Transverse colon (tissue), 4 donors: ENCODE measurements around the gene UNK. TPM values are rescaled to one million over a fixed set of nuclear protein-coding genes. Genes with fewer than 3 reads are reported as not detected.

ENCODE experiments used
- DNase-seq: peaks from one replicate; pipeline ENCODE4 v3.0.0-alpha.2; 2019
- H3K27ac ChIP-seq, 4 donors: fragments of 200-600 bp; sonication (generic); 2 replicates each; pipeline ENCODE4 v1.5.1; 2016 to 2018; ENCODE audit warnings: inconsistent platforms in 4 of 4
- H3K27me3 ChIP-seq: fragments of 200-600 bp; sonication (generic); 2 replicates; pipeline ENCODE4 v1.5.1; 2017; ENCODE audit warnings: inconsistent platforms
- H3K36me3 ChIP-seq, 4 donors: fragments of 200-600 bp; sonication (generic); 2 replicates each; pipeline ENCODE4 v1.5.1; 2017 to 2019; ENCODE audit warnings: inconsistent platforms in 4 of 4
- H3K4me1 ChIP-seq, 4 donors: fragments of 200-600 bp; sonication (generic); 2 replicates each; pipeline ENCODE4 v1.5.1; 2017 to 2020; ENCODE audit warnings: inconsistent platforms in 4 of 4
- H3K4me3 ChIP-seq, 4 donors: fragments of 200-600 bp; sonication (generic); 1 replicate in 1 of 4; 2 replicates in 3 of 4; pipeline versions ENCODE4 v1.5.1 to v1.6.1; 2017 to 2019; ENCODE audit warnings: inconsistent platforms in 4 of 4
- H3K9me3 ChIP-seq, 2 donors: fragments of 200-600 bp; sonication (generic); 2 replicates each; pipeline ENCODE4 v1.5.1; 2017 to 2019; ENCODE audit warnings: inconsistent platforms in 2 of 2
- CTCF ChIP-seq, 5 experiments: fragments of 200-600 bp in 3 of 5; fragments of 450-650 bp in 2 of 5; sonication (generic) in 3 of 5; IDR thresholded peaks; 1 replicate in 2 of 5; 2 replicates in 3 of 5; pipeline ENCODE4 v1.5.1; 2016 to 2017; ENCODE audit warnings: antibody characterized with exemption in 5 of 5, inconsistent platforms in 3 of 5, mild to moderate bottlenecking in 2 of 5, moderate library complexity in 1 of 5
- EP300 ChIP-seq: sonication (generic); formaldehyde crosslinking; IDR thresholded peaks from one replicate; pipeline ENCODE4 v1.6.1; 2017; ENCODE audit warnings: antibody characterized with exemption, low read depth
- POLR2A ChIP-seq: fragments of 450-650 bp; IDR thresholded peaks from one replicate; pipeline ENCODE4 v1.6.1; 2016; ENCODE audit warnings: antibody characterized with exemption, mild to moderate bottlenecking, moderate library complexity
- POLR2AphosphoS5 ChIP-seq, 3 donors: sonication (generic); formaldehyde crosslinking; IDR thresholded peaks; one replicate each; pipeline ENCODE4 v1.6.1; 2016; ENCODE audit warnings: antibody characterized with exemption in 3 of 3
- WGBS, 2 donors: methylation state at CpG; one replicate each; pipeline ENCODE4 v1.1.5; 2018; ENCODE audit warnings: low coverage in 1 of 2; 5-methylcytosine and 5-hydroxymethylcytosine counted together
- in situ Hi-C, 4 donors: fragments of 200-750 bp; cut with MboI; loops; one replicate each; pipeline versions ENCODE4 v1.15.0 to v1.15.1; 2017; ENCODE audit warnings: low sequenced_read_pairs in 3 of 4, low pct_ligation_motif_present in 1 of 4, low pct_unique_long_range_greater_than_20kb in 1 of 4
- intact Hi-C: fragments of 100-400 bp; cut with DNase I; formaldehyde crosslinking; loops from one replicate; pipeline ENCODE4 v1.15.1; 2023; ENCODE audit warnings: low total_unique reads
- total RNA-seq, 4 donors: library from RNA; depleted of rRNA; stranded (reverse); fragments of >200 nt; gene quantifications; one replicate each; pipeline ENCODE4 v1.1.0, GENCODE V29; 2016

The UNK gene
- total RNA-seq, 4 donors from 2014 or later: 24.0 to 99.1 (median 63.1) TPM

- Histone ChIP-seq H3K4me1 (peaks cover 0 to 6% (median 0%) of the 10 kb centered on the region in 4 donors), H3K4me3 (no peak overlapping the region), H3K27ac (no peak overlapping the region), H3K36me3 (peaks cover 0 to 21% (median 3%) of the 10 kb centered on the region in 4 donors), H3K9me3 (no peaks in the 10 kb centered on the region), H3K27me3 (no peaks in the 10 kb centered on the region)
- 67% methylated on average over 14 of the region's 14 CpGs; no CpG with 5 or more reads in 1 of the 2 donors for whole genome bisulfite sequencing, 2 donors
- intact Hi-C loops (no loop called here), in situ Hi-C loops (no loop called here)
- DNase-seq: no peak
- TF ChIP-seq CTCF (IDR thresholded peaks at IDR 0.05): no peak
Observed at GRCh38 chr17:75738218-75738802, 46.3 kb upstream of the UNK start.

GRCh38 chr17:75739174-75739573 is 45.4 kb upstream of the UNK start:
- H3K9me3 ChIP-seq: no peaks in the 10 kb centered on the region
- intact Hi-C loops (no loop called here), in situ Hi-C loops (no loop called here)
- TF ChIP-seq EP300 (no peak), CTCF (IDR thresholded peaks at IDR 0.05) (no peak), POLR2AphosphoS5 (IDR thresholded peaks at IDR 0.05) (no peak), POLR2A (no peak)
- DNase-seq: no peak
- WGBS, 2 donors: 93 to 94% methylated on average over 4 to 7 of the region's 7 CpGs
- H3K4me3 ChIP-seq: no peak overlapping the region
- no peaks in the 10 kb centered on the region for H3K27me3 ChIP-seq
- no peak overlapping the region for H3K27ac ChIP-seq
- peaks cover 0 to 19% (median 3%) of the 10 kb centered on the region in 4 donors for H3K36me3 ChIP-seq
- H3K4me1 ChIP-seq: peaks cover 0 to 6% (median 0%) of the 10 kb centered on the region in 4 donors

- WGBS, 2 donors: 85% methylated on average over 14 of the region's 14 CpGs; no CpG with 5 or more reads in 1 of the 2 donors
- H3K27me3 ChIP-seq: no peaks in the 10 kb centered on the region
- no peak overlapping the region for H3K27ac ChIP-seq
- H3K4me1 ChIP-seq: peaks cover 0 to under 1% (median 0%) of the 10 kb centered on the region in 4 donors
- TF ChIP-seq EP300 (no peak), POLR2AphosphoS5 (IDR thresholded peaks at IDR 0.05) (no peak), POLR2A (no peak), CTCF (IDR thresholded peaks at IDR 0.05) (no peak)
- no peak overlapping the region for H3K4me3 ChIP-seq
- intact Hi-C loops (no loop called here), in situ Hi-C loops (loop anchor here in 2 of 4 donors (10.0 kb wide), 1 partner anchor 65 kb away; no protein-coding TSS in a partner anchor)
- no peak for DNase-seq
- H3K36me3 ChIP-seq: peaks cover 0 to 19% (median 3%) of the 10 kb centered on the region in 4 donors
- H3K9me3 ChIP-seq: no peaks in the 10 kb centered on the region
Observed at GRCh38 chr17:75739801-75740200, 44.8 kb upstream of the UNK start.

- WGBS, 2 donors: 90% methylated on average over 17 of the region's 17 CpGs; no CpG with 5 or more reads in 1 of the 2 donors
- Histone ChIP-seq H3K27ac (no peak overlapping the region), H3K4me1 (no peaks in the 10 kb centered on the region), H3K36me3 (peaks cover 0 to 19% (median 3%) of the 10 kb centered on the region in 4 donors), H3K27me3 (no peaks in the 10 kb centered on the region), H3K9me3 (no peaks in the 10 kb centered on the region), H3K4me3 (no peak overlapping the region)
- TF ChIP-seq CTCF (IDR thresholded peaks at IDR 0.05): no peak
- no peak for TF ChIP-seq POLR2A
- no peak for TF ChIP-seq EP300
- no peak for TF ChIP-seq POLR2AphosphoS5 (IDR thresholded peaks at IDR 0.05)
- intact Hi-C loops: no loop called here
- DNase-seq: no peak
- in situ Hi-C loops: loop anchor here in 2 of 4 donors (10.0 kb wide), 1 partner anchor 65 kb away; no protein-coding TSS in a partner anchor
Observed at GRCh38 chr17:75740215-75740614, 44.4 kb upstream of the UNK start.
